ENCODE measurements around the gene NSG1. TPM values are rescaled to one million over a fixed set of nuclear protein-coding genes. Genes with fewer than 3 reads are reported as not detected.

The NSG1 gene
- total RNA-seq, 1 donor from 2014 or later = 1.0 TPM

GRCh38 chr4:4395849-4396627, 9.1 kb downstream of the NSG1 start:
- no peak for DNase-seq (ENCODE audit: low read depth)

DNA sequence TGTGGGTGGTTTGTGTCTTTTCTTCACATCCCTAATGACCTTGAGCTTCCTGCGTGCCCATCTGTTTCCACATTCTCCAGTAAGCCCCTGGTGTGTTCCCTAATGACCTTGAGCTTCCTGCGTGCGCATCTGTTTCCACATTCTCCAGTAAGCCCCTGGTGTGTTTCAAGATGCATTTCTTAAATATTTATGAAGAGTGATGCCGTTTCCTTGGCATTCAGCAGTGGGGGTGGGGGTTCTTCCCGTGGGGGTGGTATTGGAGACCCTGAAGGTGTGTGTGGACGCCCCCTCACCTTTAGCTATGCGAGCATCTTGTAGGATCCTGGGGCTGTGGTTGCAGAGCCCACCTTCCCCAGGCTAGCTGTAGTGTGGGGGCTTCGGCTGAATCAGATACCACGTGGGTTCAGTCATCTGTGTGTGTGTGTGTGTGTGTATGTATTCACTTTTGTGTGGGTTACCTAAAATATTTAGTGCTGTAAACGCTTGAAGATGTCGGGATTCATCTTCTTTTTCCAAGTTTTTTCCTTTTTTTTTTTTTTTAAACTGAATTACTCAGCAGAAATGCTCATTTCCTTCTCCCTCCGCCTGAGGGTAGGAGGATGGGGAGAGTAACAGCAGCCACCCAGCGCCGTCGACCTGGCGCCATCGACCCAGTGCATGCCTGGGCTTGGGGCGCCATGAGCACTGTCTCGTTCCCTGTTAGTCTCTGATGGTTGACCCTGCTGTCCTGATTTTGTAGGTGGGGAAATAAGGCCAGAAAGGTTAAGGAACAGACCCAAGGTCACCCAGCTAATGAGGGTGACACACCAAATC, 9.9 kb downstream of the NSG1 start:
- DNase-seq (ENCODE audit: low read depth) = no peak

DNA sequence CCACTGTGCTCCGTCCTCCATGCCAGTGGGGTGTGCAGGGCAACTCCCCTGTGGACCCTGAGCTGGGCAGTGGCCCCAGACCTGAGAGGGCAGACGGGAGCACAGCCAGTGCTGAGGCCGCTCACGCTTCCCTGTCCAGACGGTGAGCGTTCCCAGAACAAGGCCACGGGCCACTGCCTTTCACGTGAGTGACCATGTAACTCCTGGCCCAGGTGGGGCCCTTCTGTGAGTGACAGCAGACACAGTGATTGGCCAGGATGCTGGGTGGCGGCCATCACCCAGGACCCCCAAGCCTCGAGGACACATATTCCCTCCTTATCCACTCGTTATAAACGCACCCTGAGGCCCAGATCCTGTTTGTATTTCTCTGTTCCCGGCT, 10.5 kb downstream of the NSG1 start:
- no peak for DNase-seq (ENCODE audit: low read depth)

DNA sequence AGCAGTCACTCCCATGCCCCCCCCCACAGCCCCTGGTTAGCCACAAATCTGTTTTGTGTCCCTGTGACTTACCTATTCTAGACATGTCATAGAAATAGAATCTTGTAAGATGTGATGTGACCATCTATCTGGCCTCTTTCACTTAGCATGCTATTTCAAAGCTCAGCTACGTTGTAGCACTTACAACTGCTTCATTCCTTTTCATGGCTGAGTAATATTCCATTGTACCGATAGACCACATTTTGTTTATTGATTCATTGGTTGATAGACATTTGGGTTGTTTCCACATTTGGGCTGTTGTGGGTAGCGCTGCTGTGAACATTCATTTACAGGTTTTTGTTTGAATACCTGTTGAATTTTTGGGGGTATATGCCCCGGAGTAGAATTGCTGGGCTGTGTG, 11.5 kb downstream of the NSG1 start:
- DNase-seq (ENCODE audit: low read depth) = no peak

- no peak for DNase-seq (ENCODE audit: low read depth)
These were observed 14.1 kb downstream of the NSG1 start for GRCh38 chr4:4401036-4401435.

GRCh38 chr4:4402966-4403365, 16.1 kb downstream of the NSG1 start:
- DNase-seq (ENCODE audit: low read depth) = no peak

DNA sequence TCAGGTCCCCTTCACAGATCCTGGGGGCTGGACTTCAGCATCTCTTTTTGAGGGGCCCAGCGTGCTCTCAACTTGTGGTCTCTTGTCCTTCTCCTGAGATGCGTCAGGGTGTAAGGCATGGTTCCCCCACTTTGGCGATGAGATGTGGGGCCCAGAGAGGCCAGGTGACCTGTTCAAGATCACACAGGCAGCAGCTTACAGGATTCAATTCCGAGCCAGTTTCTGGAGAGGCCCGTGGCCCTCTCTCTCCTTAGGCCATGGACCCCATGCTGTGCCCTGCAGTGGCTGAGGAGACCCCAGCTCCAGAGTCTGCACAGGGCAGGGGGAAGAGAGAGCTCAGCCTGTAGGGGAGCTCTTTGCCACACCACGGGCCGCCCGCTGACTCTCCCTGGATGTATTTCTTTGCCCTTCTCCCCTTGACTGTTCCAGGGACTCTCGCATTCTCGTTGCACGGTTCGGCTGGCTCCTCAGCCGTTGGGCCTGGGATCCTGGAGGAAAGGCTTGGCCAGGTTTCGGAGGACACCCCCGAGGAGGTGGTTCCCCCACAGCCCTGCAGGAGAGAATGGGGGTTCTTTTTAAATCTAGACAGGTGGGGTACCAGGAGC, 18.6 kb downstream of the NSG1 start:
- DNase-seq (ENCODE audit: low read depth) = no peak

DNA sequence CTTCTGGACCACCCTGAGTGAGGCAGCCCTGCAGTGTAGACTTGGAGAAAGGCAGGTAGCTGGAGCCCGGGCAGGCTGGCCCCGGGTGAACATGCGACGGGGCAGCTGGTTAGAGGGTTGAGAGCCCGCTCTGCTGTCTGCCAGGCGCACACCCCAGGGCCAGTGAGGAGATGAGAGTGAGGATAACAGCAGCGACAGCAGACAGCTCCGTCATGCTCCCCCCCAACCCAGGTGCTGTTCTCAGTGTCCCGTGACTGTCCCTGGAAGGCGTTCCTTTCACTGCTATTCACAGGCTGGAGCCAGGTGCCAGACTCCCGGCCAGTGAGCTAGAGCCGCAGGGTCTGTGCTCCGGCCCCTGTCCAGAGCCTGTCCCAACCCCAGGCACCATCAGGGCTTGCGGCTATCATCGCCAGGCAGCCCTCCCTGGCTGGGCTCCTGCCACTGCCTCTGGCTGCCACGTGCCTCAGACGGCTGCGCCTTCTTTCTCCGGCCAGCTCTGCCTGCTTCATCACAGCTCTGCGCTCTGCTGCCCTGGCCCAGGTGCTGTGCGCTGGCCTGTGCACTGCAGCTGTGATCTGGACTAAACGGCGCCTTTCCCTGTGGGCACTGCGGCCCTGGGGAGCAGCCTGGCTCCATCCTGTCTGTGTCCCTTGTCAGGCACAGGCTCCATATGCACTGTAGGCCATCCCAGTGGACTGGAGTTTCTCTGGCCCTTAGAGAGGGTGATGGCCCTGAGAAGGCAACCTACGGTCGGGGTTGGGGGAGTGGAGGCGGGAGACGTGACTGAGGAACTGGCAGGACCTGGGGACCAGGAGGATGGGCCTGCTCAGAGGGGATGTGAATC, 19.8 kb downstream of the NSG1 start:
- no peak for DNase-seq (ENCODE audit: low read depth)

- no peak for DNase-seq (ENCODE audit: low read depth)
These were observed 20.6 kb downstream of the NSG1 start for GRCh38 chr4:4407299-4408131.

- no peak for DNase-seq (ENCODE audit: low read depth)
These were observed 21.2 kb downstream of the NSG1 start for GRCh38 chr4:4408132-4408523.

DNA sequence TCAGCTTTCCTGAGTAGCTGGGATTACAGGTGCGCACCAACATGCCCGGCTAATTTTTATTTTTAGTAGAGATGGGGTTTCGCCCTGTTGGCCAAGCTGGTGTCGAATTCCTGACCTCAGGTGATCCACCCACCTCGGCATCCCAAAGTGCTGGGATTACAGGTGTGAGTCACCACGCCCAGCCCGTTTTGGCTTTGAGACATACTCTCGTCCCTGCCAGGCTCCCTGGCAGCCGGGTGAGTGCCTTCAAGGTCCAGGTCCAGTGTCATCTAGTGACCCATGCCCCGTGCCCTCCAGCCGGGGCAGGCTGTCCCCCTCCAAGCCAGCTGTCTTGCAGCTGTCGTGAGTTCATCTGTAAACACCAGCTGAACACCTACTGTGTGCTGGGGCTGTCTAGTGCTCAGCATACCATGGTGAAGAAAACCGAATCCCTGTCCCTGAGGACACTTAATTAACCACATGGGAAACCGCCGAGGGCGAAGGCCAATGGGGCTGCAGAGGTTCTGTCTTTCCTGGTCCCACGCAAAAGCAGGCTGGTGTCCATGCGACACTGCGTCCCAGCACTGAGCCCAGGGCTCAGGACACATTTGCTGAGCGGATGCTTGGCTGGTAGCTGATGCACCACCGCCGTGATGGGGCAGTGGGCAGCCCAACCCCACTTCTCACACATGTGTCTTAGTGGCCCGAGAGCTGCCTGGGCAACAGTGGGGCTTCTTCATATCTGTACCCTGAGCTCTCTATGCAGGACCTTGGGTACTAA, 21.9 kb downstream of the NSG1 start:
- DNase-seq (ENCODE audit: low read depth) = no peak

DNA sequence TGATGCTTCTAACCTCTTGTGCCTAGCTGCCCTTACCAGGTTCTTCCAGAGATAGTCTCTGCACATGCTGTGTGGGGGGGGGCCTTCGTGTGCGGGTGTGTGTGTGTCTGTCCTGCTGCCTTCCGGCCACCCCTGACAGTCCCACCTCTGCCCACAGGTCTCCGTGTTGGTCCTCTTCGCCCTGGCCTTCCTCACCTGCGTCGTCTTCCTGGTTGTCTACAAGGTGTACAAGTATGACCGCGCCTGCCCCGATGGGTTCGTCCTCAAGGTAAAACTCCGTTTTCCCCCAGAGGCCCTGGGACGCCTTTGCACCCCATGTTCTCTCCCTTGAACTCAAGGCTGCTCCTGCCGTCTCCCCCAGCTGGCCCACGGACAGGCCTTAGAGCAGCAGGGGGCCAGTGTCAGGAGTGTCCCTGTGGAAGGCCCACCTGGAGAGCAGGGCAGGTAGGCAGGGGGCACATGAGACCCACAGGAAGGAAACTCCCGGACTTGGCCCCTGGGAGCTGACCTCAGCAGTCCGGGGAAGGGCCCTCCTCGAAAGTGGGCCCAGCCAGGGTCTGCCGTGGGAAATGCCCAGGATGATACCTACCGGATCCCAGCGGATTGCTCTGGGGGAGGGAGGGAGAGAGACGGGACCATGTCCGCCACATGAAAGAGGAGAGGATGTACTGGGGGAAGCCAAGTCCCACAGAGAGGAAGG, 22.7 kb downstream of the NSG1 start:
- DNase-seq (ENCODE audit: low read depth) = no peak

DNA sequence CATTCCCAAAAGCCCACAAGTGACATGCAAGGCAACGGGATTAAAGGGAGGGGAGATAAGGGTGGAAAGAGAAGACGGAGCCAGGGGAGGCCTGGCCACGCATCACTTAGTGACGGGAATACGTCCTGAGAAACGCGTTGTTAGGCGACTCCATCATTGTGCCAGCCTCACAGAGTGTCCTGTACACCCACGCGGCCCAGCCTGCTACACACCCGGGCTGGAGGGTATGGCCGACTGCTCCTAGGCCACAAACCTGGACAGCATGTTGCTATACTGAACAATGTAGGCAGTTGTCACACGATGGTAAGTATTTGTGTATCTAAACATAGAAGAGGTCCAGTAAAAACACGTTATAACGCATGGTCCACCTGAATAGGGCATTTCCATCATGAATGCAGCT, 23.4 kb downstream of the NSG1 start:
- DNase-seq (ENCODE audit: low read depth) = no peak

DNA sequence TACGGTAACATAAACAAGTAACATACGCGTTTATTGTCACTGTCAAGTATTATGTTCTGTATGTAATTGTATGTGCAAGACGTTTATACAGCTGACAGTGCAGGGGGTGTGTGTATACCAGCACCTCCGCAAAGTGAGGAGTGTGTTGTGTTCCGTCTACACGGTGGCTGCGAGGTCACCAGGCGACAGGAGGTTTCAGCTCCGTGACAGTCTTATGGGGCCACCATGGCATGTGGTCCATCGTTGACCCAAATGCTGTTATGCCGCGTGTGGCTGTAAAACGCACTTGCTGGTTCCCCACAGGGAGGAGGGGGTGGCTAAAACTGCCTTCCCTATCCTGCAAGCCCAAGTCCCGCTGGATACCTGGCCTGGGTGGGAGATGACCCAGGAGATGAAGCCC, 25.0 kb downstream of the NSG1 start:
- DNase-seq (ENCODE audit: low read depth) = no peak

GRCh38 chr4:4412641-4413372, 25.9 kb downstream of the NSG1 start:
- no peak for DNase-seq (ENCODE audit: low read depth)

DNA sequence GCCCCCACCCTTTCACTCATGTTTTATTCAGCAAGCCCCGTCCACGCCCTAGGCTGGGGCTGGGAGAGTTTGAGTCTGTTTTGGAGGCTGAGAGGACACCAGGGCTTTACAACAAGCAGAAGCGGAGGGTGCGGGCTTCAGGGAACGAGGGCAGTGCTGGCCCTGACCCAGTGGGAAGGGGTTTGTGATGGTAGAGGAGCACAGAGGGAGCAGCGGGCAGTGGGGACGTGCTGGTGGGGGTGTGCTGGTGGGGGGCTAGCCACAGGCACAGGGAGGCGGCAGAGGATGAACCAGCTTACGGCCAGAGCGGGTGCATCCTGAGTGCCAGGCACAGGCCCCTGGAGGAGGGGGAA, 26.4 kb downstream of the NSG1 start:
- DNase-seq (ENCODE audit: low read depth) = no peak

DNA sequence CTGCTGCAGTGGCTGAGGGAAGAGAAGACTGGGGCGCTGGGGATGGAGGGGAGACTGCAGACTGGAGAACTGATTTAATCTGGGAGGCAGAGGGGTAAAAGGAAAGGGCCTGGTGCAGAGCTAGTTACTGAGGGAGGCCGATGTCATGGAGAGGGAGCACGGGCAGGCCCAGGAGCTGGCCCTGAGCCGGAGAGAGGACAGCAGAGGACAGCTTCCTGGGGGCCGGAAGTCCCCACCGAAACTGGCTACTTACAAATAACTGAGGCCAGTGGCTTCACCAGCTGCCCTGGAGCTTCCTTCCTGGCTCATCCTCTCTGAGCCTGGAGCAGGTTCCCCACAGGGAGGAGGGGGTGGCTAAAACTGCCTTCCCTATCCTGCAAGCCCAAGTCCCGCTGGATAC, 26.9 kb downstream of the NSG1 start:
- DNase-seq (ENCODE audit: low read depth) = no peak

DNA sequence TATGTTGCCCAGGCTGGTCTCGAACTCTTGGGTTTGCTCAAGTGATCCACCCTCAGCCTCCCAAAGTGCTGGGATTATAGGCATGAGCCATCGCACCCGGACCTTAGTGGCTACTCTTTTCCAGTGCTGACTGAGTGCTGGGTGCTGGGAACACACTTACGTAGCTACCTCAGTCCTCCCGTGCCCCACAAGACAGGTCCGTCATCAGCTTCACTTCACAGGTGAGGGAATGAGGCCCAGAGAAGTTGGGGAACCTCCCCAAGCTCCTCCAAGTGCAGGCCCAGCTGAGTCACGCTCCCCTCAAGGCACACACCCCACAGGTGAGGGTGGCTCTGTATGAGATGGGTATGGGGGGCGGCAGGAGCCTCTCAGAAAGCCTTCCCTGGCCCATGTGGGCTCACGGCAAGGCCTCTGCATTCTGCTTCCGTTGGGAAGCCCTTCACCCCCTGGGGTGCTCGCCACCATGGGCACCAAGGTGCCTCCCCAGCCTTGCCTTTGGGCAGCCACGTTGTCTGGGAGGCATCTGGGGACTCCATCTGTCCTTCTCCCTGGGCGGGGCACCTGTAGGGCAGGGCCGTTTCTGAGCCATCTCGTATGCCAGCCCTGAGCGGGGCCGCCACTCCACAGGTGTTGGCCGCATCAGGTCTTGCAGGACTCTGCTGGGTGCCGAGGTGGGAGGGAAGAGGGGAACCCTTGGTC, 28.4 kb downstream of the NSG1 start:
- no peak for DNase-seq (ENCODE audit: low read depth)
